ENCODE measurements around the gene UFD1. TPM values are rescaled to one million over a fixed set of nuclear protein-coding genes. Genes with fewer than 3 reads are reported as not detected.
A peak's percentile ranks its signal among the peaks of the same experiment; 100 is the strongest.

The UFD1 gene
- total and polyA plus RNA-seq, 9 of the 15 experiments (the other 6 are each of a cell fraction or from before 2014, with no cell fraction given) = 238 to 645 (median 363) TPM

DNA sequence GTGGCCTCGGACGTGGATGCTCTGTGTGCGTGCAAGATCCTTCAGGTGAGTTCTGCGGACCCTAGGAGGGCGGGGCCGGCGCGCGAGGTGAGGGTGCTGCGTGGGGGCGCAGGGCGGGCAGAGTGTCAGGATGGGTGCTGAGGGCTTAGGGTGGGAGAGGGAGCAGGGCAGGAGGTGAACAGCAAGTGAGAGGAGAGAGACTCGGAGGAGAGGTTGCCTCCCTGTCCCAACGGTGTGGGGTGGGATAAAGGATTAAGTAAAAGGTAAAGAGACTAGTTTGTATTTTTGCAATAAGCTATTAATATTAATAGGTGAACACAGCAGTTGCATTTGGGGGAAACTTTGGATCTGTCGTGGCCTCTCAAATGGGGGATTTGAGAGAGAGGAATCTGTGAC, 1.2 kb upstream of the UFD1 start (continued):
- TF ChIP-seq, protein P1, sequence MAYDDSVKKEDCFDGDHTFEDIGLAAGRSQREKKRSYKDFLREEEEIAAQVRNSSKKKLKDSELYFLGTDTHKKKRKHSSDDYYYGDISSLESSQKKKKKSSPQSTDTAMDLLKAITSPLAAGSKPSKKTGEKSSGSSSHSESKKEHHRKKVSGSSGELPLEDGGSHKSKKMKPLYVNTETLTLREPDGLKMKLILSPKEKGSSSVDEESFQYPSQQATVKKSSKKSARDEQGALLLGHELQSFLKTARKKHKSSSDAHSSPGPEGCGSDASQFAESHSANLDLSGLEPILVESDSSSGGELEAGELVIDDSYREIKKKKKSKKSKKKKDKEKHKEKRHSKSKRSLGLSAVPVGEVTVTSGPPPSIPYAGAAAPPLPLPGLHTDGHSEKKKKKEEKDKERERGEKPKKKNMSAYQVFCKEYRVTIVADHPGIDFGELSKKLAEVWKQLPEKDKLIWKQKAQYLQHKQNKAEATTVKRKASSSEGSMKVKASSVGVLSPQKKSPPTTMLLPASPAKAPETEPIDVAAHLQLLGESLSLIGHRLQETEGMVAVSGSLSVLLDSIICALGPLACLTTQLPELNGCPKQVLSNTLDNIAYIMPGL (CRISPR knock-in tag; IDR thresholded peaks at IDR 0.05) = peak; percentile 92
- TF ChIP-seq ZNF311 (CRISPR knock-in tag; IDR thresholded peaks at IDR 0.05) = 0 out of 2 replicates have a peak, but pooled peaks have one; percentile 21
- no peak for TF ChIP-seq RBM25 (IDR thresholded peaks at IDR 0.05; ENCODE audit: low read depth, low read length, severe bottlenecking)
- 0 out of 4 replicates have a peak, but pooled peaks of 1 of the 2 experiments have one; percentile 20 for TF ChIP-seq TEAD1 (CRISPR knock-in tag; IDR thresholded peaks at IDR 0.05)
- TF ChIP-seq, protein P2, sequence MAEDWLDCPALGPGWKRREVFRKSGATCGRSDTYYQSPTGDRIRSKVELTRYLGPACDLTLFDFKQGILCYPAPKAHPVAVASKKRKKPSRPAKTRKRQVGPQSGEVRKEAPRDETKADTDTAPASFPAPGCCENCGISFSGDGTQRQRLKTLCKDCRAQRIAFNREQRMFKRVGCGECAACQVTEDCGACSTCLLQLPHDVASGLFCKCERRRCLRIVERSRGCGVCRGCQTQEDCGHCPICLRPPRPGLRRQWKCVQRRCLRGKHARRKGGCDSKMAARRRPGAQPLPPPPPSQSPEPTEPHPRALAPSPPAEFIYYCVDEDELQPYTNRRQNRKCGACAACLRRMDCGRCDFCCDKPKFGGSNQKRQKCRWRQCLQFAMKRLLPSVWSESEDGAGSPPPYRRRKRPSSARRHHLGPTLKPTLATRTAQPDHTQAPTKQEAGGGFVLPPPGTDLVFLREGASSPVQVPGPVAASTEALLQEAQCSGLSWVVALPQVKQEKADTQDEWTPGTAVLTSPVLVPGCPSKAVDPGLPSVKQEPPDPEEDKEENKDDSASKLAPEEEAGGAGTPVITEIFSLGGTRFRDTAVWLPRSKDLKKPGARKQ (CRISPR knock-in tag; IDR thresholded peaks at IDR 0.05) = no peak
- TF ChIP-seq, protein P3, sequence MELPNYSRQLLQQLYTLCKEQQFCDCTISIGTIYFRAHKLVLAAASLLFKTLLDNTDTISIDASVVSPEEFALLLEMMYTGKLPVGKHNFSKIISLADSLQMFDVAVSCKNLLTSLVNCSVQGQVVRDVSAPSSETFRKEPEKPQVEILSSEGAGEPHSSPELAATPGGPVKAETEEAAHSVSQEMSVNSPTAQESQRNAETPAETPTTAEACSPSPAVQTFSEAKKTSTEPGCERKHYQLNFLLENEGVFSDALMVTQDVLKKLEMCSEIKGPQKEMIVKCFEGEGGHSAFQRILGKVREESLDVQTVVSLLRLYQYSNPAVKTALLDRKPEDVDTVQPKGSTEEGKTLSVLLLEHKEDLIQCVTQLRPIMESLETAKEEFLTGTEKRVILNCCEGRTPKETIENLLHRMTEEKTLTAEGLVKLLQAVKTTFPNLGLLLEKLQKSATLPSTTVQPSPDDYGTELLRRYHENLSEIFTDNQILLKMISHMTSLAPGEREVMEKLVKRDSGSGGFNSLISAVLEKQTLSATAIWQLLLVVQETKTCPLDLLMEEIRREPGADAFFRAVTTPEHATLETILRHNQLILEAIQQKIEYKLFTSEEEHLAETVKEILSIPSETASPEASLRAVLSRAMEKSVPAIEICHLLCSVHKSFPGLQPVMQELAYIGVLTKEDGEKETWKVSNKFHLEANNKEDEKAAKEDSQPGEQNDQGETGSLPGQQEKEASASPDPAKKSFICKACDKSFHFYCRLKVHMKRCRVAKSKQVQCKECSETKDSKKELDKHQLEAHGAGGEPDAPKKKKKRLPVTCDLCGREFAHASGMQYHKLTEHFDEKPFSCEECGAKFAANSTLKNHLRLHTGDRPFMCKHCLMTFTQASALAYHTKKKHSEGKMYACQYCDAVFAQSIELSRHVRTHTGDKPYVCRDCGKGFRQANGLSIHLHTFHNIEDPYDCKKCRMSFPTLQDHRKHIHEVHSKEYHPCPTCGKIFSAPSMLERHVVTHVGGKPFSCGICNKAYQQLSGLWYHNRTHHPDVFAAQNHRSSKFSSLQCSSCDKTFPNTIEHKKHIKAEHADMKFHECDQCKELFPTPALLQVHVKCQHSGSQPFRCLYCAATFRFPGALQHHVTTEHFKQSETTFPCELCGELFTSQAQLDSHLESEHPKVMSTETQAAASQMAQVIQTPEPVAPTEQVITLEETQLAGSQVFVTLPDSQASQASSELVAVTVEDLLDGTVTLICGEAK (IDR thresholded peaks at IDR 0.05) = no peak
- TF ChIP-seq, protein P3 (CRISPR knock-in tag; IDR thresholded peaks at IDR 0.05) = no peak
- TF ChIP-seq, protein P4, sequence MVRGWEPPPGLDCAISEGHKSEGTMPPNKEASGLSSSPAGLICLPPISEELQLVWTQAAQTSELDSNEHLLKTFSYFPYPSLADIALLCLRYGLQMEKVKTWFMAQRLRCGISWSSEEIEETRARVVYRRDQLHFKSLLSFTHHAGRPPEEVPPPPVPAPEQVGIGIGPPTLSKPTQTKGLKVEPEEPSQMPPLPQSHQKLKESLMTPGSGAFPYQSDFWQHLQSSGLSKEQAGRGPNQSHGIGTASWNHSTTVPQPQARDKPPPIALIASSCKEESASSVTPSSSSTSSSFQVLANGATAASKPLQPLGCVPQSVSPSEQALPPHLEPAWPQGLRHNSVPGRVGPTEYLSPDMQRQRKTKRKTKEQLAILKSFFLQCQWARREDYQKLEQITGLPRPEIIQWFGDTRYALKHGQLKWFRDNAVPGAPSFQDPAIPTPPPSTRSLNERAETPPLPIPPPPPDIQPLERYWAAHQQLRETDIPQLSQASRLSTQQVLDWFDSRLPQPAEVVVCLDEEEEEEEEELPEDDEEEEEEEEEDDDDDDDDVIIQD (CRISPR knock-in tag; IDR thresholded peaks at IDR 0.05) = peak; percentile 86; the same call in 1 of the 2 replicates
- 0 out of 2 replicates have a peak, but pooled peaks have one; percentile 1 for TF ChIP-seq MXI1 (IDR thresholded peaks at IDR 0.05; ENCODE audit: low read depth, low read length)
- no peak for TF ChIP-seq SIN3A (IDR thresholded peaks at IDR 0.05; ENCODE audit: borderline replicate concordance in 2 of 2, control insufficient read depth in 1 of 2, low read depth in 2 of 2, low read length in 2 of 2)
- TF ChIP-seq NBN (IDR thresholded peaks at IDR 0.05; ENCODE audit: low read depth) = no peak
